ENCODE measurements around the gene TGFB2. TPM values are rescaled to one million over a fixed set of nuclear protein-coding genes. Genes with fewer than 3 reads are reported as not detected.

The TGFB2 gene
- total RNA-seq, 1 experiment from 2014 or later = 37.6 TPM

- TF ChIP-seq CTCF (IDR thresholded peaks at IDR 0.05; ENCODE audit: unreplicated experiment) = no peak
- H3K36me3 Mint-ChIP-seq (ENCODE audit: insufficient read depth, unreplicated experiment) = no peaks in the 10 kb centered on the region
- H3K4me3 Mint-ChIP-seq (ENCODE audit: low read depth, unreplicated experiment) = no peak overlapping the region
- H3K4me1 Mint-ChIP-seq (ENCODE audit: low read depth, unreplicated experiment) = peaks cover 66% of the 10 kb centered on the region
- CTCF ChIA-PET = no interaction called here
- peaks cover 4% of the 10 kb centered on the region for H3K9me3 Mint-ChIP-seq (ENCODE audit: low read depth, unreplicated experiment)
- no TSS peak for BruUV-seq (replicated peaks)
- no peaks in the 10 kb centered on the region for H3K27me3 Mint-ChIP-seq (ENCODE audit: unreplicated experiment)
- no peak overlapping the region for H3K27ac Mint-ChIP-seq (ENCODE audit: unreplicated experiment)
- intact Hi-C loops (cut with micrococcal nuclease; ENCODE audit: unreplicated experiment) = no loop called here
- no peak for DNase-seq
Measured at GRCh38 chr1:218493986-218494385, 148.8 kb downstream of the TGFB2 start.

Other genes starting within 250 kb of the TGFB2 start
- gene RRP15, start 60.0 kb upstream of the TGFB2 start, total RNA-seq (2022) = 43.8 and 44.0 TPM in 2 replicates